Measurements from ENCODE around the gene CALM3.

- TF ChIP-seq CTCF (IDR thresholded peaks at IDR 0.05) (no peak), POLR2A (IDR thresholded peaks at IDR 0.05) (no peak)
Measured at GRCh38 chr19:46620267-46620666, 19.1 kb downstream of the CALM3 start.

All from thyroid gland (tissue), 4 donors.